CD4-positive, alpha-beta T cell treated with Interleukin-10 for 1 hour (primary cell): Measurements from ENCODE around the gene CRTC3.
"Not testable (repeated sequence)": the region's sequence is repeated elsewhere in the genome, so short reads cannot be mapped to it uniquely, and the experiment has no call there.

Experiments
- DNase-seq: peaks from one replicate; pipeline ENCODE4 v3.0.0-alpha.2; 2020

CRTC3 gene

GRCh38 chr15:90683371-90683770 is 153.6 kb downstream of the CRTC3 start:
- no peak for DNase-seq

DNA sequence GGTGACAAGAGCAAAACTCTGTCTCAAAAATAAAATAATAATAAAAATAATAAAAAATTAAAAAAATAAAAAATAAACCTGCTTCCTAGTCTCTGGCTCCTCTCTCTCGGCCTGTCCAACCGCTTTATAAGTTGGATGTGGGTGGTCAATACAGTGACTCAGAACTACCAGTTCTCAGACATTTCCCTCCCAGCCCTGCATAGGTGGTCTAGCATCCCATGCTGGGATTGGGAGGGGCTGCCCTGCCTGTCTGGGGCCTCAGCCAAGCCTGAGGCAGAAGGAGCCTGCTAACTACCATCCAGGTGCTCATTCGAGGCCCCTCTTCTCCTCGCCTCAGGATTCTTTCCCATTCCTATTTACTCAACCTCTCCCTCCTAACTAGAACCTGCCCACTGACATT is 154.2 kb downstream of the CRTC3 start:
- no peak for DNase-seq

GRCh38 chr15:90684281-90684680 is 154.6 kb downstream of the CRTC3 start:
- DNase-seq = no peak

- no peak for DNase-seq
Measured at GRCh38 chr15:90685591-90686434, 156.1 kb downstream of the CRTC3 start.

DNA sequence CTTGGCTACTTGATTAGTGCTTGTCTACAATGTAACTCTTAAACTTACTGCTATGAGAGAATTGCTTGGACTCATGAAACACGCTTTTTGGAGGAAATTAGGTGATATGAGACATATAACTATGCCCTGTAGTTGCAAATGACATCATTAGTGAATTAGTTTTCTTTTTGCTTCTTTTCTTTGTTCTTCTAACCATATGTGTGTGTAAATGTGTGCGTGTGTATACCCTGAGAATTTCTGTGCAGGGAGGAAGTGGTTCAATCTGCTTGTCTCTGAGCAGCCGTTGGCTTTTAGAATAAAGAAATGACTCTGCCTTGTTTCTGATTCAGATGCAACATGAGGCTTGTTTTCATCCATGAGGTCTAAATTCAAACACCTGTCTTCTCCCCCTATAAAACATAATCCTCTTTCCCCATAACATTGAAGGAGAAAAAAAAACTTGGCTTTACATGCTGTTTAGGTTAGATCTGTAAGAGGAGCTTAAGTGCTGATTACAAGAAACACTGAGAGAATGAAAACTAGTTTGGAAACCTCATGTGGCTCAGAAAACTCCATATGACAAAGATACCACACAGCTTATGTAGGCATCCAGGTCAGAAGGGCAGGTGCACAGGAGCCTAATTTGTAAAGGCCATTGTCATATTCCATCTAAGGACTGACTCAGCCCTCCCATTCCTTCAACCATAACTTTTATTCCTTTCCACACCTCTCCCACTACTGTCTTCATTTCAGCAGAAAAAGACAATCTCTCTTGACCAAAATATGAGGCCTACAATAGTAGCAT is 156.9 kb downstream of the CRTC3 start:
- DNase-seq = peak; percentile 42

GRCh38 chr15:90689326-90689961 is 159.7 kb downstream of the CRTC3 start:
- DNase-seq = not testable (repeated sequence)

- no peak for DNase-seq
Measured at GRCh38 chr15:90690585-90690984, 160.9 kb downstream of the CRTC3 start.

DNA sequence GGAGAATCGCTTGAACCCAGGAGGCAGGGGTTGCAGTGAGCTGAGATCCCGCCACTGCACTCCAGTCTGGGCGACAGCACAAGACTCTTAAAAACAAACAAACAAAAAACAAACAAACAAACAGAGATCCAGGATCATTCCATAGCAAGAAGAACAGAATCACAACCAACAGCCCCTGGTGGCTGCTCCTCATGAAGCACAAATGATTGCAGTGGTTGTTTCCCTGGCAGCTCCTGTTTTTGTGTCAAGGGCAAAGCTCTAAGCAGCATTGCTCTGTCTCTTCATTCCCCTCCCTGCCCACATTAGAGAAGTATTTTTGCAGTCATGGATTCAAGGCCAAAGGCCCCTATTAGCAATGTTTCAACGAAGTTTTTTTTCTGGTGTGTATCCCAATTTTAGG is 161.6 kb downstream of the CRTC3 start:
- DNase-seq = no peak

DNA sequence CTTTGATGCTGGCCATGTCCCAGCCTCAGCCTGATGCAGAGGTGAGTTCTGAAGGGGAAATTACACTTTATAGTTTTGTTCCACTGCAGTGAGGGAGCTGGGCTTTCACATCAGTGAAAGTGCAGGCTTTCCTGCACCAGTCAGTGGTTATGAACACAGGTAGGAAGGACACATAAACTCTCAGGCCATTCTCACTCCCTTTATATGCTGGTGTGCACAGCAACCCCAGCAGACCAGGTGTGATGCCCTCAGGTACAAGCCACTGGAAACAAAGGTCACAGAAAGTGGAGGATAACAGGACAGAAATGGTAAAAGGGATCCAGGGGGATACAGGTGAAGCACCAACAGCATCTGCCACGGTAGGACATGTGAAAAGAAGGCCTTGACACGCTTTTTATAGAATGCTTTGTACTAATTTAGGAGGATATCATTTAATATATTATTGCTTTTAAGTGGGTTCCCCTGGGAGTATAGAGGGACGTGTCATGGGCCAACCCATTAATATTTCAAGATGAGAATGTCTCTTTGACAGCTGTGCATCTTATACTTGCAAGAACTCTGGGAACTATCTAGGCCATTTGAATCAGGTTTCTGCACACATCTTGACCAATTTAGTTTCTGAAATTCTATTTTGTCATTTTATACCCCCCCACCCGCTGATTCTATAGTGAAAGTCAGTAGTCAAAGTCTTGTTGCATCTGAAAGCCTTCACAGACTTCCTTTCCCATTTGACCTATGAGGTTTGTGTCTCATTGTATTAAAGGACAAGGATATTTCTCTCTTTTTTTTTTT is 162.5 kb downstream of the CRTC3 start:
- no peak for DNase-seq
